SK-MEL-5 (cell line): Measurements from ENCODE around the gene PLET1. TPM values are rescaled to one million over a fixed set of nuclear protein-coding genes. Genes with fewer than 3 reads are reported as not detected.

ENCODE experiments used
- DNase-seq: peaks from one replicate; pipeline ENCODE4 v3.0.0-alpha.2; 2016; ENCODE audit warnings: low read depth, low spot score
- in situ Hi-C: cut with HindIII; loops from 2 replicates; pipeline ENCODE4 v1.10.0; 2016; ENCODE audit warnings: low sequenced_read_pairs, high pct_unique_total_duplicates, low pct_unique_long_range_greater_than_20kb
- total RNA-seq: library from RNA; depleted of rRNA; stranded (reverse); fragments of >200 nt; shearing (Covaris generic); gene quantifications from 2 replicates; pipeline ENCODE4 v1.2.3, GENCODE V29; 2014

Gene PLET1
- total RNA-seq, 1 experiment from 2014 or later = not detected

- in situ Hi-C loops = no loop called here
- no peak for DNase-seq
Measured at GRCh38 chr11:112265659-112266409, 5.2 kb upstream of the PLET1 start.

- DNase-seq = peak; percentile 36
- in situ Hi-C loops = no loop called here
Measured at GRCh38 chr11:112255067-112255720, 5.5 kb downstream of the PLET1 start.

- no peak for DNase-seq
- in situ Hi-C loops = no loop called here
Measured at GRCh38 chr11:112253605-112254242, 6.9 kb downstream of the PLET1 start.

GRCh38 chr11:112249871-112250610 lies 10.6 kb downstream of the PLET1 start:
- in situ Hi-C loops = no loop called here
- no peak for DNase-seq

GRCh38 chr11:112248201-112248600 lies 12.5 kb downstream of the PLET1 start:
- no peak for DNase-seq
- in situ Hi-C loops = no loop called here

GRCh38 chr11:112247201-112247600 lies 13.5 kb downstream of the PLET1 start:
- in situ Hi-C loops = no loop called here
- no peak for DNase-seq

- in situ Hi-C loops = no loop called here
- no peak for DNase-seq
Measured at GRCh38 chr11:112241486-112241885, 19.2 kb downstream of the PLET1 start.

GRCh38 chr11:112238041-112238440 lies 22.6 kb downstream of the PLET1 start:
- no peak for DNase-seq
- in situ Hi-C loops = no loop called here

- no peak for DNase-seq
- in situ Hi-C loops = no loop called here
Measured at GRCh38 chr11:112237451-112237850, 23.2 kb downstream of the PLET1 start.

- in situ Hi-C loops = no loop called here
- DNase-seq = no peak
Measured at GRCh38 chr11:112235750-112236390, 24.8 kb downstream of the PLET1 start.

GRCh38 chr11:112231952-112232351 lies 28.7 kb downstream of the PLET1 start:
- DNase-seq = no peak
- in situ Hi-C loops = no loop called here

GRCh38 chr11:112229746-112230433 lies 30.8 kb downstream of the PLET1 start:
- in situ Hi-C loops = no loop called here
- no peak for DNase-seq

- no peak for DNase-seq
- in situ Hi-C loops = no loop called here
Measured at GRCh38 chr11:112229159-112229558, 31.5 kb downstream of the PLET1 start.

- no peak for DNase-seq
- in situ Hi-C loops = no loop called here
Measured at GRCh38 chr11:112228706-112229105, 32.0 kb downstream of the PLET1 start.

- in situ Hi-C loops = no loop called here
- DNase-seq = no peak
Measured at GRCh38 chr11:112227471-112227870, 33.2 kb downstream of the PLET1 start.

- in situ Hi-C loops = no loop called here
- peak; percentile 2 for DNase-seq
Measured at GRCh38 chr11:112226831-112227401, 33.7 kb downstream of the PLET1 start.
